Measurements from ENCODE around the gene TPRN. TPM values are rescaled to one million over a fixed set of nuclear protein-coding genes. Genes with fewer than 3 reads are reported as not detected.

The TPRN gene
- total and polyA plus RNA-seq, 2 of the 4 experiments (the other 2 are of a cell fraction): 1.8 to 5.3 TPM

DNA sequence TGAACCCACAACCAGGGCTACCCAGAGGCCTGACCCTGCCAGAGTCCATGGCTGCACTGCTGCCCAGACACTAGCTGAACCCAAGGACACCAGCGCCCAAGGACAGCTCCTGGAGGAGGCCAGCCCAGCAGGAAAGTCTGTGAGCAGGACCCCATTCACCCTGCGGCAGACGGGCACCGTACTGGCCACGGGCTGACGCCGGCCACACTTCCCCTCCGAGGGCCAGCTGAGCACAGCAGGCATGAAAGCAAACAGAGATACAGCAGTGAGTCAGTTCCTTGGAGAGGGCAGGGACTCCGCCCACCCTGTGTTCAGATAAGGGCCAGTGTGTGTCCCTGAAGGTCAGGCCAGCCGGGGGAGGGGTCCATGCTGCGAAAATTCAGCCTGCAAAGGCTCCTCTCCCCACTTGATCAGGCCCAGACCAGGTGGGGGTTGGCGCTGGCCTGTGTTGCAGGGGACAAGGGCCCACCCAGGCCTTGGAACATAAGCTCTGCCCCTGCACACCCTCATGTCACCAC is 18.3 kb upstream of the TPRN start:
- H3K4me2 ChIP-seq (ENCODE audit: low read depth, low read length): no peak overlapping the region
- dilution Hi-C loops (cut with HindIII; ENCODE audit: low sequenced_read_pairs, unreplicated experiment): no loop called here

More for the DNA sequence above, 18.3 kb upstream of the TPRN start:
- DNase-seq: peak; percentile 34
- Histone ChIP-seq H4K91ac (ENCODE audit: insufficient read depth, low read depth, low read length) (no peak overlapping the region), H2BK120ac (ENCODE audit: low read depth, low read length) (no peak overlapping the region), H3K18ac (ENCODE audit: low read depth, low read length) (no peak overlapping the region), H3K14ac (replicated peaks; ENCODE audit: low read depth, low read length) (no peak overlapping the region), H3K23ac (ENCODE audit: low read depth, low read length) (no peak overlapping the region), H3K4ac (ENCODE audit: low read depth, low read length) (no peak overlapping the region; the same call in 1 of the 2 replicates), H3K27me3 (ENCODE audit: control insufficient read depth, insufficient read depth, low read length) (no peaks in the 10 kb centered on the region), H3K9me3 (ENCODE audit: control insufficient read depth, insufficient read depth, low read length) (no peaks in the 10 kb centered on the region), H2AK9ac (replicated peaks; ENCODE audit: low read depth, low read length, poor library complexity) (peak overlapping the region; percentile 72), H3K27ac (ENCODE audit: insufficient read depth, low read length) (peak overlapping the region; percentile 31; the same call in 1 of the 2 replicates), H3K4me3 (ENCODE audit: insufficient read depth, low read depth, low read length) (no peak overlapping the region), H3K4me1 (ENCODE audit: control insufficient read depth, insufficient read depth, low read length) (peaks cover 14% of the 10 kb centered on the region), H4K20me1 (ENCODE audit: insufficient read depth, low read length) (no peaks in the 10 kb centered on the region), H3K9ac (ENCODE audit: low read depth, low read length) (no peak overlapping the region), H2BK5ac (ENCODE audit: low read depth, low read length, poor library complexity, severe bottlenecking) (peak overlapping the region; percentile 23), H2AFZ (replicated peaks; ENCODE audit: low read length, poor library complexity) (peak overlapping the region; percentile 61), H2BK20ac (ENCODE audit: low read depth, low read length) (no peak overlapping the region), H4K8ac (ENCODE audit: low read depth in 2 of 2, low read length in 2 of 2) (peak overlapping the region in 1 of 2 experiments; percentile 26; a peak in 1 of 4 replicates), H2AK5ac (ENCODE audit: low read depth, low read length) (no peak overlapping the region), H3K36me3 (ENCODE audit: control insufficient read depth, insufficient read depth, low read length) (peaks cover 16% of the 10 kb centered on the region), H3K9me1 (ENCODE audit: insufficient read depth, low read length) (peaks cover 3% of the 10 kb centered on the region; the same call in 1 of the 2 replicates), H3K56ac (ENCODE audit: extremely low read depth, insufficient read depth, low read length) (no peak overlapping the region), H4K5ac (ENCODE audit: low read depth, low read length) (no peak overlapping the region; the same call in 1 of the 2 replicates), H3K79me1 (ENCODE audit: low read depth in 1 of 2, low read length in 2 of 2) (peaks cover 0 to 4% of the 10 kb centered on the region in 2 experiments; a peak in 1 of 4 replicates), H2BK15ac (ENCODE audit: low read depth, low read length) (0 out of 3 replicates have a peak overlapping the region, but pooled peaks have one; percentile 22)
- no TSS peak for BruUV-seq (replicated peaks)
- WGBS, 2 experiments (ENCODE audit: extremely low coverage in 2 of 2, insufficient read length in 1 of 2): 72% methylated on average over 8 of the region's 12 CpGs; no CpG with 5 or more reads in 1 of the 2 experiments
- CTCF ChIA-PET: no interaction called here
- POLR2A ChIA-PET (ENCODE audit: unreplicated experiment): interaction anchor here (0.6 kb wide), 1 partner anchor 15 kb away, joined by 5 read pairs; no protein-coding TSS in a partner anchor
- in situ Hi-C loops (cut with MboI; ENCODE audit: low sequenced_read_pairs): no loop called here
- ATAC-seq (ENCODE audit: low read depth): peak; percentile 20
- intact Hi-C loops (cut with micrococcal nuclease): no loop called here
- TF ChIP-seq MAZ (IDR thresholded peaks at IDR 0.05; ENCODE audit: borderline replicate concordance, low read depth, low read length) (no peak), RCOR1 (IDR thresholded peaks at IDR 0.05; ENCODE audit: insufficient replicate concordance, low read length) (no peak)
